ENCODE results near the gene COPG2. TPM values are rescaled to one million over a fixed set of nuclear protein-coding genes. Genes with fewer than 3 reads are reported as not detected.

COPG2 gene
- total RNA-seq, 1 experiment from 2014 or later = 26.0 TPM

- Histone ChIP-seq H3K4me1 (ENCODE audit: control insufficient read depth, insufficient read depth, low read length) (no peaks in the 10 kb centered on the region), H3K27ac (ENCODE audit: low read length) (no peak overlapping the region), H3K36me3 (ENCODE audit: control insufficient read depth, insufficient read depth, low read length) (no peaks in the 10 kb centered on the region; the same call in 1 of the 2 replicates), H3K27me3 (ENCODE audit: control insufficient read depth, insufficient read depth, low read length) (no peaks in the 10 kb centered on the region), H3K9me3 (ENCODE audit: control insufficient read depth, insufficient read depth, low read depth, low read length) (peaks cover 7% of the 10 kb centered on the region; the same call in 1 of the 2 replicates), H3K4me3 (ENCODE audit: low read depth in 2 of 2, low read length in 2 of 2) (no peak overlapping the region)
- in situ Hi-C loops (cut with HindIII; ENCODE audit: low pct_unique_long_range_greater_than_20kb, low sequenced_read_pairs) = no loop called here
- DNase-seq (ENCODE audit: low read depth, low spot score) (no peak), ATAC-seq (no peak)
- intact Hi-C loops (cut with micrococcal nuclease; ENCODE audit: unreplicated experiment) = no loop called here
- ChIA-PET POLR2A (no interaction called here), CTCF (no interaction called here)
- no TSS peak for BruUV-seq (replicated peaks)
- TF ChIP-seq REST (IDR thresholded peaks at IDR 0.05; ENCODE audit: insufficient read depth in 1 of 2, low read depth in 2 of 2, low read length in 1 of 2) = no peak
- no peak for TF ChIP-seq CTCF (IDR thresholded peaks at IDR 0.05)
- no peak for TF ChIP-seq POLR2AphosphoS5 (IDR thresholded peaks at IDR 0.05; ENCODE audit: low read depth, low read length)
- TF ChIP-seq TCF7L2 (IDR thresholded peaks at IDR 0.05; ENCODE audit: low read depth, low read length) = no peak
- TF ChIP-seq SIN3A (IDR thresholded peaks at IDR 0.05; ENCODE audit: borderline replicate concordance, insufficient read depth, low read depth, low read length) = no peak
Measured at GRCh38 chr7:130622866-130623265, 45.7 kb downstream of the COPG2 start.

- no peak for TF ChIP-seq CTCF (IDR thresholded peaks at IDR 0.05)
- TF ChIP-seq REST (IDR thresholded peaks at IDR 0.05; ENCODE audit: insufficient read depth in 1 of 2, low read depth in 2 of 2, low read length in 1 of 2) = no peak
- TF ChIP-seq POLR2AphosphoS5 (IDR thresholded peaks at IDR 0.05; ENCODE audit: low read depth, low read length) = no peak
- no peak for TF ChIP-seq TCF7L2 (IDR thresholded peaks at IDR 0.05; ENCODE audit: low read depth, low read length)
- TF ChIP-seq SIN3A (IDR thresholded peaks at IDR 0.05; ENCODE audit: borderline replicate concordance, insufficient read depth, low read depth, low read length) = no peak
- BruUV-seq (replicated peaks) = no TSS peak
- Histone ChIP-seq H3K4me1 (ENCODE audit: control insufficient read depth, insufficient read depth, low read length) (no peaks in the 10 kb centered on the region), H3K27ac (ENCODE audit: low read length) (no peak overlapping the region), H3K9me3 (ENCODE audit: control insufficient read depth, insufficient read depth, low read depth, low read length) (peaks cover 7% of the 10 kb centered on the region; the same call in 1 of the 2 replicates), H3K36me3 (ENCODE audit: control insufficient read depth, insufficient read depth, low read length) (peaks cover 8% of the 10 kb centered on the region), H3K27me3 (ENCODE audit: control insufficient read depth, insufficient read depth, low read length) (no peaks in the 10 kb centered on the region), H3K4me3 (ENCODE audit: low read depth in 2 of 2, low read length in 2 of 2) (no peak overlapping the region)
- ATAC-seq (no peak), DNase-seq (ENCODE audit: low read depth, low spot score) (no peak)
- intact Hi-C loops (cut with micrococcal nuclease; ENCODE audit: unreplicated experiment) = no loop called here
- in situ Hi-C loops (cut with HindIII; ENCODE audit: low pct_unique_long_range_greater_than_20kb, low sequenced_read_pairs) = no loop called here
- POLR2A ChIA-PET = no interaction called here
- CTCF ChIA-PET = no interaction called here
Measured at GRCh38 chr7:130615583-130615982, 53.0 kb downstream of the COPG2 start.

Data from Panc1 (cell line).